Vagina (tissue), 2 donors: Measurements from ENCODE around the gene KRT74.

Source experiments
- POLR2A ChIP-seq, 2 donors: fragments of 450-650 bp; IDR thresholded peaks; one replicate each; pipeline ENCODE4 v1.6.1; 2017; ENCODE audit warnings: antibody characterized with exemption in 2 of 2, mild to moderate bottlenecking in 2 of 2, moderate library complexity in 2 of 2
- TF ChIP-seq, protein P1 (sequence below), 3 experiments: fragments of 450-650 bp in 2 of 3; fragments of 200-600 bp in 1 of 3; sonication (generic) in 1 of 3; IDR thresholded peaks; one replicate each; pipeline ENCODE4 v1.5.1; 2017 to 2019; ENCODE audit warnings: antibody characterized with exemption in 3 of 3, mild to moderate bottlenecking in 2 of 3, moderate library complexity in 2 of 3

DNA sequence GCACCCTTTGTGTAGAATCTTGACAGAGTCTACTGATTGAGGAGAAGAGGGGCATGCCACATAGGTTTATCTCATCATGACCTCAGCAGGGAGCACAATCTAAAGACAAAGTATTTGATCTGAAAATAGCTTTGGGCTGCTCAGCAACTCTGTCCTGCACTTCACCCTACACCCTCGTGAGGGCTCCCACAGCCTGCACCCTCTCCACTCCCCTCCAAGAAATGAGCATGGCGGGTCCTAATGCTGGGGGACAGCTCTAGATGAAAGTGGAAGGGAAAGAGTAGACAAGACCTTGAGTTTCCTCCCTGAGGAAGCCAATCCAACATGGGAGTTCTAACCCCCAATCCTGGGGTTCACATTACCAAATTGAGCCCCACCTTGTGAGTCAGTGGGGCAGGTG, 42.7 kb downstream of the KRT74 start:
- TF ChIP-seq, protein P1, sequence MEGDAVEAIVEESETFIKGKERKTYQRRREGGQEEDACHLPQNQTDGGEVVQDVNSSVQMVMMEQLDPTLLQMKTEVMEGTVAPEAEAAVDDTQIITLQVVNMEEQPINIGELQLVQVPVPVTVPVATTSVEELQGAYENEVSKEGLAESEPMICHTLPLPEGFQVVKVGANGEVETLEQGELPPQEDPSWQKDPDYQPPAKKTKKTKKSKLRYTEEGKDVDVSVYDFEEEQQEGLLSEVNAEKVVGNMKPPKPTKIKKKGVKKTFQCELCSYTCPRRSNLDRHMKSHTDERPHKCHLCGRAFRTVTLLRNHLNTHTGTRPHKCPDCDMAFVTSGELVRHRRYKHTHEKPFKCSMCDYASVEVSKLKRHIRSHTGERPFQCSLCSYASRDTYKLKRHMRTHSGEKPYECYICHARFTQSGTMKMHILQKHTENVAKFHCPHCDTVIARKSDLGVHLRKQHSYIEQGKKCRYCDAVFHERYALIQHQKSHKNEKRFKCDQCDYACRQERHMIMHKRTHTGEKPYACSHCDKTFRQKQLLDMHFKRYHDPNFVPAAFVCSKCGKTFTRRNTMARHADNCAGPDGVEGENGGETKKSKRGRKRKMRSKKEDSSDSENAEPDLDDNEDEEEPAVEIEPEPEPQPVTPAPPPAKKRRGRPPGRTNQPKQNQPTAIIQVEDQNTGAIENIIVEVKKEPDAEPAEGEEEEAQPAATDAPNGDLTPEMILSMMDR (IDR thresholded peaks at IDR 0.05), result no peak
- no peak for TF ChIP-seq POLR2A (IDR thresholded peaks at IDR 0.05)
